HG02884 (cell line): Measurements from ENCODE around the gene FAM163B.

Source experiments
- ATAC-seq: cut with Tn5 transposase; IDR thresholded peaks from one replicate; pipeline ENCODE4 v1.9.1; 2021; ENCODE audit warnings: mild to moderate bottlenecking, moderate library complexity; ENCODE audit not compliant: unreplicated experiment

Gene FAM163B

GRCh38 chr9:133600739-133601138, 8.4 kb downstream of the FAM163B start:
- ATAC-seq: no peak

- ATAC-seq: no peak
Measured at GRCh38 chr9:133599470-133600173, 9.6 kb downstream of the FAM163B start.

GRCh38 chr9:133598978-133599377, 10.2 kb downstream of the FAM163B start:
- no peak for ATAC-seq

- no peak for ATAC-seq
Measured at GRCh38 chr9:133597316-133597957, 11.8 kb downstream of the FAM163B start.

- ATAC-seq: no peak
Measured at GRCh38 chr9:133595910-133596309, 13.3 kb downstream of the FAM163B start.

DNA sequence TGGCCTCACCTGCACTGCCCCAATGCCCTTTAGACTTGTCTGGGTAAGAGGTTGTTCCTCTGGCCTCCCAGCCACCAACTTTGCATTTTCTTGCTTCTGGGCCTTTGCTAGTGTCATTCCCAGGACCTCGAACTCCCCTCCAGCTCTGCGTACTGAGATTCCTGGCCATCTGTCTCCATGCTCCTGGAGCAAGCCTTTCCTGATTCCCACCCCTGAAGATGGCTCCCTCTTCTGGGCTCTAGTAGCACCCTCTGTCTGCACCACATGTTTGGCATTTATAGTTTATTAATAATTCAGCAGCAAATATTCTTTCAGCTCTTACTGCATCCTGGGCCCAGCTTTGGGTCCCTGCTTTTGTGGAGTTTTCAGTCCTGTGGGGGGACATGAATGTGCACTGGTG, 14.9 kb downstream of the FAM163B start:
- ATAC-seq: no peak

GRCh38 chr9:133593587-133594253, 15.5 kb downstream of the FAM163B start:
- no peak for ATAC-seq

DNA sequence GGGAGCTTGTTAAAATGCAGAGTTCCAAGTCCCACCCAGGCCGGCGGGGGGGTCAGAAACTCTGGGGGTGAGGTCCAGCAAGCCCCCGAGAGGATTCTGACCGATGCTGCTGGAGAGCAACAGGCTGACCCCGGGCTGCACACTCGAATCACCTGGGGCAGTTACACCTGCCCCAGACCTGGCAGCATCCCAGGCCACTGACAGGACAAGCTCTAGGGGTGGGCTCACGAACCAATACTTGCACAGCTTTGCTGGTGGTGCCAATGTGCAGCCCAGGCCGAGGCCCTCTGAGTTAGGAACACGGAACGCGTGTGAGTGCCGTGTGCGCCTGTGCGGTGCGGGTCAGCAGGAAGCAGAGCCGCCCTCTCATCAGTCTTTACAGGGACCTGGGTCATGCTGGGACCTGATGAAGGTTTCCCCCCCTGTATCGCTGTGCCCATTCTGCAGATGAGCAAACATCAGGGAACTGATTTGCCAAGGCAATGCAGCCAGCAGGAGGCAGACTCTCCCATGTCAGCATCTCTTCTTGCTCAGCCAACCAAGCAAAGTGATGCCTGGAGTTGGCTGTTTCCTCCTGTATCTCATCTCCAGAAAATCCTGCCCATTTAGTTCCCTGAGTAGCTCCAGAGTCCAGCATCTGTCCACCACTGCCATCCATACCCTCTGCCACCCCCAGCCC, 16.3 kb downstream of the FAM163B start:
- no peak for ATAC-seq

DNA sequence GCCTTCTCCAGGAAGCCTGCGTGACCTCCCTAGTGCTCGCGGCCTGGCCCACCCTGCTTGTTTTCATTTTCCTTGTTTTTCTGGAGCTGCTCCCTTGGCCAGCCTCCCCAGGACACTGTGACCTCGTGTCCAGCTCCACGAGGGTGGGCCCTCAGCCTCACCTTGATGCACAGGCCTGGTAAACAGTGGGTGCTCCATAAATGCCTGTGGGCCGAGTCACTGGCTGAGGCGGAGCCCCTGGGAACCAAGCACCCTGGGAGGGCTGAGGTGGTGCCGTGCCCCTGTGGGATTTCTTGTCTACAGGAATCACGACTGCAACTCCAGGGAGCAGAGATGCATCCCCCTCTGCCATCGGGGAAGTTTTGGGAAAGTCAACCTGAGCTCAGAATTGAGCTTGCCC, 17.2 kb downstream of the FAM163B start:
- no peak for ATAC-seq

DNA sequence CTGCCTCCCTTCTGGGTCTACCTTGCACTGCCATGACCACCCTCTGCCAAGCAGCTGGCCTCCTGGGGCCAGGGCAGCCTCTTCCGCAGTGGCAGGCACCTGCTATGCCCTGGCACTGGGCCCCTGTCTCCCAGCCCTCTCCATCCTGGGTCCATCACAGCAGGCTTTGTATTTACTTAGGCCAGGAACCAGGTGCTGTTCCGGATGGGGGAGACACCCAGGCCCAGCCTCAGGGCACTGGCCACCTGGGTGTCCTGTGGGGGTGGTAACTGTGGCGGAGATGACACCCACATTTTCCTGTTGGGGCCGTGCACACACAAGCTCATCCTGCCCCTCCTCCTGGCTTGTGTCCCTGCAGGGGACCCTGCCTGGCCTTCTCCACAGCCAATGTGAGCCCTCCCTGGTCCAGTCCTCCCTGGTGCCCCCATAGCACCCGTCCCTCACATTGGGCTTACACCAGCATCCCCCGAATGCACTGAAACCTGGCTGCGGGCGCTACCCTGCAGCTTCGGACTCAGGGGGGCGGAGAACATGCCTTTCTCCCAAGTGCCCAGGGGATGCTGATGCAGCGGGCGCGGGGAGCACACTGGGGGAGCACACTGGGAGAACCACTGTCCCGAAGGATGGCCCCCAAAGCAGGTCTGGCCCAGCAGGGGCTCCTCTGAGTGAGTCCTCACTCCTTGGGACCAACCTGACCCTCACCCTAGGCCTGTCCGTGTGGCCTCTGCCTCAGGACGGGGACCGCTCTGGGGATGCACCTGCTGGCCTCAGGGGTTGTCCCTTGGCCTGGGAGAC, 17.9 kb downstream of the FAM163B start:
- no peak for ATAC-seq

DNA sequence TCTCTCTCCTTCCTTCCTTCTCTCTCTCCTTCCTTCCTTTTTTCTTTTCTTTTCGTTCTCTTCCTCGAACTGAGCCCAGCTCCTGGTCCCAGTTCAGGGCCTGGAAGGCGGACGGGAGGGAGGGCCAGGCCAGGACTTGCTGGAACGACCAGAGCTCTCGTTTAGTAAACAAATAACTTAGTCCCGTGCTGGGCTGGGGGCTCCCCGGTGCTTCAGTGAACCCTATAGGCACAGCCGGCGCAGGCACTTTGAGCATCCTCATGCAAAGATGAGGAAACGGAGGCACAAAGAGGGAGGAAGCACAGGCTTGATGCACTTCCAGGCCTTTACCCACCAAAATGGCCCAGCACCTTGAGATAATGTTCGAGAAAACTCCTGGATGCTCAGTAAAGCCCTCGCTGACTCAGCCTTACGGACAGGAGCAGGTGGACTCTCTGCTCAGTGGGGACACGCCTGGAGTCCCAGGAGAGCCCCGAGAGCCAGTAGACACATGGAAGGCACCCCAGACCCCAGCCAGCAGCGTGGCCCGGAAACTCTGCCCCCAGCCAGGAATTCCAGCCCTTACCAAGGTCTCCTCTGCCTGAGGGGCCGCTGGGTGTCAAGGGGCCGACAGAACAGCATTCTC, 18.8 kb downstream of the FAM163B start:
- no peak for ATAC-seq

GRCh38 chr9:133589454-133590227, 19.5 kb downstream of the FAM163B start:
- ATAC-seq: no peak

DNA sequence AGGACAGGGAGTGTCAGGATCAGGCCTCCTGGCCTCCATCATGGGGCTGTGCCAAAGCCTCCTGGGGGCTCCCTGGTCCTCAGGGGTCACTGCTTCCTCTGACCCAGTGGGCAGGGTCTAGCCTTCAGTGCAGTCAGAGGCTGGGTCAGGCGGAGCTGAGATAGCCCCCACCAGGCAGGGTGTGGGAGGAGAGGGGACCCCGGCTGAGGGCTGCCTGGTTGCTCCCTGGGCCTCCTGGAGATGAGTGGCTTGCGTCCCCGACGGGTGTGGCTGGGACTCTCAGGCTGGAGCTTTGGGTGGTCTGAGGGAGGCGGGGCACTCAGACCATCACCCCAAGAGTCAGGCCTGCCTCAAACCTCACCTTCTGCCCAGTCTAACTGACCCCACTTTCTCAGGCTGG, 21.7 kb downstream of the FAM163B start:
- ATAC-seq: no peak

GRCh38 chr9:133587051-133587450, 22.1 kb downstream of the FAM163B start:
- ATAC-seq: no peak

GRCh38 chr9:133585481-133586351, 23.5 kb downstream of the FAM163B start:
- ATAC-seq: no peak

- ATAC-seq: no peak
Measured at GRCh38 chr9:133584559-133585476, 24.4 kb downstream of the FAM163B start.

GRCh38 chr9:133584167-133584558, 25.0 kb downstream of the FAM163B start:
- no peak for ATAC-seq

DNA sequence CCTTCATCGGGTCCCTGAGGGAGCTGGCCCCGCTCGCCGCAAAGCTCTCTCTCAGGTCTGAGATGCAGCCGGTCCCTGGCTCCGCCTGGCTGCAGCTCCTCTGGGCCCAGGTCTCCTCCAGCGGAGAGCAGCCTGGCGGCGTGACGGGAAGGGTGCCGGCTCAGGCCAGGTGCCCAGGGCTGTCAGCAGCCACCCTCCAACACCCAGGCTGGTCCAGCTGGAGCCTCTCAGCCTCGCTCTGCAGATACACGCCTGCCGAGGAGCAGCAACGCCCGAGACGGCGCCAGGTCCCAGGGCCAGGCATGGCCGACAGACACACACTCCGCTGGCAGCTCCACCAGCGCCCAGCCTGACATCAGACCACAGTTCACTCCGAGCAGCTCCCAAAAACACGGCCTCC, 25.6 kb downstream of the FAM163B start:
- no peak for ATAC-seq
